Epithelial cell of prostate (primary cell): ENCODE results near the gene MINDY4.

Experiments used
- DNase-seq: peaks from one replicate; pipeline ENCODE4 v3.0.0-alpha.2; 2011; ENCODE audit warnings: low read depth, low spot score
- H3K27ac ChIP-seq: fragments of 450-650 bp; 2 replicates; pipeline ENCODE4 v1.5.1; 2017; ENCODE audit warnings: mild to moderate bottlenecking

The MINDY4 gene

DNA sequence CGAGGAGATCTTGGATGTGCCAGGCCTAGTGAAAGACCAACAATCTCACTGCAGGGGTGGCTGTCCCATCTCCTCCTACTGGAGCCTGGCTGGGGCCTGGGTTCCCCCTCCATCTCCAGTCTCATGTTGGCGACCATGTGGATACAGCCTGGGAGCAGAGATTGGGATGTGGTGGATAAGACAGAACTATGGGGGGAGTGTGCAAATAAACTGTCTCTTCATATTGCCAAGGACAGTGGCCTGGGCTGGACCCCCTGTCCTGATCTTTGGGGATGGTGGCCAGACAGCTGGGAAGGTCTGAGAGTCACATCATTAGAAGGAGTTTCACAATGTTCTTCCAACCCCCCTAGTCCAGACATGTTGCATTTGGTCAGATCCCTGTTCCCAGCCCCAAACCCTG is 5.8 kb upstream of the MINDY4 start:
- H3K27ac ChIP-seq: no peak overlapping the region
- DNase-seq: no peak

DNA sequence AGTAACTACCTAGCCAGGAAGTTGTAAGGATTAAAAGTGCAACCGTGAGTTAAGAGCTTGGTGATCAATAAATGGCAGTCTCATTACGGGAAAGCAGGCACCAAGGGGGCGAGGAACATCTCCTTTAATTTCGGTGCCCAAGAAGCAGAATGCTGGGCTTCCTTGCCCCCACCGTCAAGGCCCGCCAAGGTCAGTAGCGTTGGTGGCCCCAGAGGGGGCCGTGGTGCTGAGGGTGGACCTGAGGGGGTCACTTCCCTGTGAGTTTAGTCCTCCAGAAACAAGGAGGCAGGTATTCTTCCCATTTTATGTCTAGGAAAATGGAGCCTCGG is 408 bp upstream of the MINDY4 start:
- DNase-seq: no peak
- peak overlapping the region; percentile 46 for H3K27ac ChIP-seq

DNA sequence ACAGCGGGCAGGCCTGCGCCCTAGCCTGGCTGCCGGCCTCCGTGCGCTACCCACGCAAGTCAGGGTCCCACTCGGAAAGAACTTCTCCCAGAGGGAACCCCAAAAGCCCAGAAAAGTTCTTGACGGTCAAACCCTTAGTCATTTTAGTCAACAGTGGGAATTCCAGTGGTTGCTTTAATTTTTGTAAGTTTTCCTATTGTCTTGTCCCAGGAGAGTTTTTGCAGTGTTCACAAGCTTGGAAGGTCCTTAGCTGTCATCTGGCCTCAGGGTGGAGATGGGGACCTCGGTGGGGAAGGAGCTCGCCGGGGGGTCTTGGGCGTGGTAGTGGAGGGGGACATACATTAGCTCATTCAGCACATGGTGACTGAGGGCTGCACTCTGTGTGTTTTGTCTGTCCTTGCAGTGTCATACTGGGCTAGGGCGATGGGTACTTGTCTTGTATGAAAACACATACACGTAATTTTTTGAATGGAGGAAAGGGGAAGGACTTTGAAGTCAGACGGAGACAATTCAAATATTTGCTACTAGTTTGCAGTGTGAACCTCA is 736 bp downstream of the MINDY4 start:
- peak overlapping the region; percentile 46 for H3K27ac ChIP-seq
- DNase-seq: no peak

DNA sequence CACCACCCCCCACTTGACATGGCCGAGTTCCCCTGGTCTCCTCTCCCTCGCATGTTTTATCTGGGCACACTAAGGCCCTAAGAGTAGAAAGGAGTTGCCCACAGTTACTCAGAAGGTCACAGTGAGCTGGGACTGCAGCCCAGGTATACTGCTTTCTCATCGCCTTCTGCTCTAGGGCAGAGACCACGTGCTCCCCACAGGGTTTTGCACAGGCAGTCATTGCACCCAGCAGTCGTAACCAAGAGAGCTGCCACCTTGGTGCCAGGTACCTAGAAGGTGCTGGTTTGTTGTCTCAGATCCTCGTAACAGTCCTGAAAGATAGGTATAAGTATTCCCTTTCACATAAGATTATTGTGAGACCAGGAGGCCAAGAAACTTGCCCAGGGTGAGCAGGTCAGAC is 1.8 kb downstream of the MINDY4 start:
- H3K27ac ChIP-seq: no peak overlapping the region

DNA sequence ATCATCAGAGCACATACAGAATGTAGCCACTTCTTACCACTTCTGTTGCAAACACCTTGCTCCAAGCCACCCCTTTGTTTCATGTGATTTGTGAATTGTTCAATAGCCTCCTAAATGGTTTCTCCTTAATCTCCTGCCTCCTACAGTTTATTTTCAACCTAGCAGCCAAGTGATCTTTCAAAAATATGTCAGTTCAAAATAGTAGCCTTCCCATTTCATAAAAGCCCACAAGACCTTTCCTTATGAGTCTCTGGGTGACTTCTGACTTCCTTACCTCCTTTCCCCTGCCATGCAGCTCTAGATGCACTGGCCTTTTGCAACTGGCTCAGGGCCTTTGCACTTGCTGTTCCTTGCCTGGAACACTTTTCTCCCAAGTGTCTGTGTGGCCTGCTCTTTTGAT is 4.8 kb downstream of the MINDY4 start:
- H3K27ac ChIP-seq: no peak overlapping the region
- DNase-seq: no peak

More for the DNA sequence above, 1.8 kb downstream of the MINDY4 start:
- DNase-seq: no peak

DNA sequence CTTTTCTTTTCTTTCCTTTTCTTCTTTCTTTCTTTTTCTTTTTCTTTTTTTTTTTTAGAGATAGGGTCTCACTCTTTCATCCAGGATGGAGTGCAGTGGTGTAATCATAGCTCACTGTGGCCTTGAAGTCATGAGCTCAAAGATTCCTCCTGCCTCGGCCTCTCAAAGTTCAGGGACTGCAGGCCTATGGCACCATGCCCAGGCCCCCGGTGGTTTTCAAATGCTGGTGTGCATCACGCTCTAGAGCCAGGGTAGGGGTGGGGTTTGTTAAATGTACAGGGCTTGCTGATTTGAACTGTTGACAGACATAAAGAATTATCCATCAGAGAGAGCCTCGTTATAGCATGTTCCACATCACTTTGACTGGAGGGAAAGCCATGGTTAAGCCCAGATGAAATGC is 5.8 kb downstream of the MINDY4 start:
- no peak for DNase-seq
- H3K27ac ChIP-seq: no peak overlapping the region

DNA sequence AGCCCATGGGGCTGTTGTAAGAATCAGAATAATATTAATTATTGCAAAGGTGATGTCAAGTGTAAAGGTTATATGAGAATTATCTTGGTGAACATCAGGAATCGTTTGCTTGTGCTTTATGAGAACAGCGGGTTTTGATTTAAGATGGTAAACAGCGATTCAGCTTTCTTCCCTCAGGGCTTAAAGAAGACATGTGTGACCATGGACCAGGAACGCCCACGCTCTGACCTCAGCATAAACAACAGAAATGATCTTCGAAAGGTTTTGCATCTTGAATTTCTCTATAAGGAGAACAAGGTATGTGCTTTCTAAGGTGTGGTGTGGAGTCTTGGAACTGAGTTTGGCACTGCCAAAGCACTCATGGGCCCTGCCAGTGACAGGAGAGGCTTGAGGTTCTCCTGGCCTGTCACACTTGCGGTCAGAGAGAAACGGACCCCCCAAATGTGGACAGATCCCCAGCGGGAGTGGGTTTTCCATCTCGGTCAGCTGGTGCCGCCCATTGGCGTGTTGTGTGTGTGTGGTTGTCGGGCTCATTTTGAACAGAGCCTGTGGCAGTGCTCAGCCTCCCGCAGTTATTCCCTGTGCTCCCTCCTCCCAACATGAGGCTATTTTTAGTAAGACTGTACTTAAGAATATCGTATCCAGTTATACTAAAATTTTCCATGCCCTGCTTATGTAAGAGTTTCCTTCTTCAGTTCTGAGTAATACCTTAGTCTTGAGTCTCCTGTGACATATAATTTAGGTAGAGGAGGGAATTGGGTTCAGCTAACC is 7.2 kb downstream of the MINDY4 start:
- DNase-seq: no peak
- no peak overlapping the region for H3K27ac ChIP-seq

DNA sequence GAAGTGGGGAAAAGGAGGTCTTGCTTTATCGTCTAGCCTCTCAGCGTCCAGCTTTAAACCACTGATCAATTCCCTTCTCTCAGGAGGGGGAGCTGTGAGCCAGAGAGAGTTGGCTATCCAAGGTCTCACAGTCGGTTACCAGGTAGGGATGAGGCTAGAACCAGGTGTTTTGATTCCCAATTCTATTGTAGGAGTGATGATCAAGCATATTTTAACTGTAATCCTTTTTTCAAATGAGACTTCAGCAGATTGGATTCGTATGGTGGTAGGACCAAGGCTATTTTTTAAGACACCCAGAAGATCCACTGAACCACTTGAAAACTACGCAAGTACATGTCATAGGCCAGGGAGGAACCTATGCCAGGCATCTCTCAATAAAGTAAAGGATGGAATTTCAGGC is 8.4 kb downstream of the MINDY4 start:
- no peak overlapping the region for H3K27ac ChIP-seq
- DNase-seq: no peak

DNA sequence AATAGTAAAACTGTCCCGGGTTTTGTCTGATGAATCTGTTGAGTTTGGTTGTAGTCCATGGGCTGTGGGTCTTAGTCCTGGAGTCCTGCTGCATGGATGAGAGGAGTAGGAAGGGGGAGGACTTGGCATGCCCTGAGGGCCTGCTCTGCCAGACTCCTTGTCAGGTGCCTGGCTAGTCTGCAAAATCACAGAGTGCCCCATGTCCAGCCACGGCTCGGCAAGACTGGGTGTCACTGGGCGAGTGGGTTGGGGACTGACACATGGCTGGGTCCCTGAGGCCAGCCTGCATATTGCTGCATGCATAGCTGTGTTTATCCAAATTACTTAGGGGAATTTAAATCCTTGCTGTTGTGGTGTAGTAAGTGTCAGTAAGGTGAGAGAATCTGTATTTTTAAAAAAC is 9.7 kb downstream of the MINDY4 start:
- no peak for DNase-seq
- no peak overlapping the region for H3K27ac ChIP-seq

DNA sequence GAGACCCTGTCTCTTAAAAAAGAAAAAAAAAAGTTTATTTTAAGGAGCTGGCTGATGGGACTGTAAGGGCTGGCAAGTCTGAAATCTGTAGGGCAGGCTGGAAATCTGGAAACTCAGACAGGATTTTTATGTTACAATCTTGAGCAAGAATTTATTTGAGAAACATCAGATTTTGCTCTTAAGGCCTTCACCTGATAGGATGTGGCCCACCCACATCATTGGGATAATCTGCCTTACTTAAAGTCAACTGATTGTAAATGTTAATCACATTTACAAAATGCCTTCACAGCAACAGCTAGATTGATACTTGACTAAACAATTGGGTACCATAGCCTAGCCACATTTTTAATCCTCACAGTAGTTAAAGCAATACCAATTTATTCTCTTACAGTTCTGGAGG is 11.5 kb downstream of the MINDY4 start:
- DNase-seq: no peak
- no peak overlapping the region for H3K27ac ChIP-seq

DNA sequence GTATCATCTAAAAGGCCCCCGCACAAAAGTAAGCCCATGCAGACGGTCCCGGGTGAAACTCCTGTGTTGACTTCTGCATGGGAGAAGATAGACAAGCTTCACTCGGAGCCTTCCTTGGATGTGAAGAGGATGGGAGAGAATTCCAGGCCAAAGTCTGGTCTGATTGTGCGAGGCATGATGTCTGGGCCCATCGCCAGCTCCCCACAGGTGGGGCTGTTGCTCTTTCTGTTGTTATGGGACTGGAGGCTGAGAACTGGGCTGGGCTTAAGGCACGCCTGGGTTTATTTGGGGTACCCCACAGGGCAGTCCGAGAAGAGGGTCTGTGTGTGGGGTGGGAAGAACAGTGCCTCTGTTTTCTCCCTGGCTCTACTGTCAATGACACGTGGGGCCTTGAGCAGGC is 14.6 kb downstream of the MINDY4 start:
- no peak overlapping the region for H3K27ac ChIP-seq
- no peak for DNase-seq

DNA sequence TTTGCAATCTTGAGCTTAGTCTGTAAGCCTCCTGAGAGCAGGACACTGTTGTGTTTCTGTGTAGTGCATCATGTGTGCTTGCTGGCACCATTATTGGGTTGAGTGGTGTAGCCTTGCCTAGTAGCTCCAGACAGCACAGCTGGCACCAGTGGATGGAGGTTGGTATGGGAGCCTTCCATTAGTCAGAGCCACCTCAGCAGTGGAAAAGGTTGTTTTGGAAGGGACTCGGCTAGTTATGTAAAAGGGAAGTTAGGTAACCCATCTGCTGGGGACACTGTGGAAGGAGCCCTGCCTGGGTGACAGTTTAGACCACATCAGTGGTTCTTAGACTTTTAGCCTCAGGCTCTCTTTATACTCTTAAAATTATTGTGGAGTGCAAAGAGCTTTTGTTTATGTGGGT is 16.3 kb downstream of the MINDY4 start:
- no peak overlapping the region for H3K27ac ChIP-seq
- DNase-seq: no peak

DNA sequence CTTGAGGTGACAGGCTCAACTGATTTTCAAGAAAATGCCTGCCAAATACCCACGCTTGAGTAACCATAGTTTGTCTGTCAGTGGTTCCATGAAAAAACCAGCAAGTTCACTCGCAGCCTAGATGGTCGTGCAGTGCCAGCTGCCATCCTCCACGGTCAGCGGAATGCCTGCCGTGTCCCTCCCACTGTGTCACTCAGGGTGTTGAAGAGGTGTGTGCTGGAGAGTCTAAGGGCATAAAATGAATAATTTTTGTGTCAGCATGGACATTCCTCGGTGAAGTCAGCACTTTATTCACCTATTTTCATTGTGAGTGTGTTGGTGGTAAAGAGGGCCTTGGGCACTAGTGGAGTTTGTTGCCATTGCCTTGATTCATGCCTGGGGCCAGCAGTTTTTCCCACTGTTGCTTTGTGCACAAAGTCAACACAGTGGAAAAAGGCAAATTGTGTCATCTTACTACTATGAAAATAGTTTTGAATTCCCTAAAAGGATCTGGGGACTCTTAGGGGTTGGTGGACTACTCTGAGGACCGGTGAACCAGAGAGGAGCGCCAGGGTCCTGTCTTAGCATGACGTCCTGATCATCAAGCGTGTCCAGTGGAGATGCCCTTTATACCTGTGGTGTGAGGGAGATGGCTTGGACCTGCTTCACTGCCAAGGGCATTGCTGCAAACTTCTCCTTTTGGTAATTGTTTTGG is 17.6 kb downstream of the MINDY4 start:
- peak overlapping the region; percentile 69 for H3K27ac ChIP-seq

DNA sequence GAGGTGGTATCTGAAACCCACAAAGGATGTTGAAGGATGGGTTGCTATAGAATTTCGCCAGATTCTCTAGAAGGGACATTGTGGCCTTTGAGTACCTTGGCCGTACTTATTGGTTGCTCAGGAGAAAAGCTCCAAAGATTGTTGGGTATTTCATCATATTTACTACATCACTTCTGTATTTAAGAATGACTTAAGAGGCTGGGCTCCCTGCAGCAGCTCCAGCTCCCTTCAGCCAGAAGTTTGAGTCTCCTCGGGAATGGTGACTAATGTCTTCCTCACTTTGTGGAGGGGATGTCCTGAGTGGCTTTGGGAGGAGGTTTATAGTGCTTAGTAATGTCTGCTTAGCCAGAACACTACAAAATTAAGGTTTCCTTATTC is 18.1 kb downstream of the MINDY4 start:
- peak overlapping the region; percentile 69 for H3K27ac ChIP-seq
- DNase-seq: peak; percentile 20

More for the DNA sequence above, 17.6 kb downstream of the MINDY4 start:
- no peak for DNase-seq

DNA sequence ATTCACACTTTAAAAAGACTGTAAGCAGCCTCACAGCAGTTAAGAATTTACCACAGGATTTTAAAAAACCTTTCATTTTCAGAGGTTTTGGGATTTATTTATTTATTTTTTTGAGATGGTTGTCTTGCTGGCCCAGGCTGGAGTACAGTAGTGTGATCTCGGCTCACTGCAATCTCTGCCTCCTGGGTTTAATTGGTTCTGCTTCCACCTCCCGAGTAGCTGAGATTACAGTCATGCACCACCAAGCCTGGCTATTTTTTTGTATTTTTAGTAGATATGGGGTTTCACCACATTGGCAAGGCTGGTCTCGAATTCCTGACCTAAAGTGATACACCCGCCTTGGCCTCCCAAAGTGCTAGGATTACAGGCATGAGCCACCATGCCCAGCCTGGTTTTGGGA is 19.1 kb downstream of the MINDY4 start:
- no peak for DNase-seq
- no peak overlapping the region for H3K27ac ChIP-seq

DNA sequence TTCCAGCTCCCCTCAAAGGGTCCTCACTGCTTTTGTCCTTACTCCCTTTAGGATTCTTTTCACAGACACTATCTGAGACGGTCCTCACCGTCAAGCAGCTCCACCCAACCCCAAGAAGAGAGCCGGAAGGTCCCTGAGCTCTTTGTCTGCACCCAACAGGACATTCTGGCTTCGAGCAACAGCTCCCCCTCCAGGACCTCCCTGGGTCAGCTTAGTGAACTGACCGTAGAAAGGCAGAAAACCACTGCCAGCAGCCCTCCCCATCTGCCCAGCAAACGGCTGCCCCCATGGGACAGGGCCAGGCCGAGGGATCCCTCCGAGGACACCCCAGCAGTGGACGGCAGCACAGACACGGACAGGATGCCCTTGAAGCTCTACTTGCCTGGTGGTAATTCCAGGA is 19.9 kb downstream of the MINDY4 start:
- DNase-seq: no peak
- no peak overlapping the region for H3K27ac ChIP-seq

DNA sequence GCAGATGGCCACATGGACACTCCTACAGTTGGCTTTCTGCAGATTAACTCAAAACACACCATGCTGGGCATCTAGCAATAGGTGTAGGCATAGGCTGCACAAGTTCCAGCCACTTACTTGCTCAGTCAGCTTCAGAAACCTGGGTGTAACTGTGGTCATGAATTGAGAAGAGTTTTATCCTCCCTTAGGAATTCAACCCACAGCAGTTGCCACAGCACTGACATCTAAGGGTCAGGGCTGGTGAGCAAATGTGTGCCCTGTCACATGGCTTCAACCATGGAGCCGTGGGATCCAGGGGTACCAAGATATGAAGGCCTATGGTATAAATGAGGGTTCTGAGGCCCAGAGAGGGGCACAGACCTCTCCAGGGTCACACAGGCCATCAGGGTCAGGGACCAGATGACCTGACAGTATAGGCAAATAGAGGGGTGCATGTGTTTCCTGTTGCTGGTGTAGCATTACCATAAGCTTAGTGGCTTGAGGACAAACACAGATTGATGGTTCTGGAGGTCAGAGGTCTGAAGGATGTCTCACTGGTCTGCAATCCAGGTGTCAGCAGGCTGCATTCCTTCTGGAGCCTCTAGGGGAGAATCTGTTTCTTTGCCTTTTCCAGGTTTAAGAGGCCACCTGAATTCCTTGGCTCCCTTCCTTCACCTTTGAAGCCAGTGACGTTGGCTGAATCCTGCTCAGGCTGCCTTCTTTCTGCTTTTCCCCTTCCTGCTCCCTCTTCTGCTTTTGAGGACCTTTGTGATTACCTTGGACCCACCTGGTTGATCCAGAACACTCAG is 24.1 kb downstream of the MINDY4 start:
- DNase-seq: no peak
- H3K27ac ChIP-seq: peak overlapping the region; percentile 56

DNA sequence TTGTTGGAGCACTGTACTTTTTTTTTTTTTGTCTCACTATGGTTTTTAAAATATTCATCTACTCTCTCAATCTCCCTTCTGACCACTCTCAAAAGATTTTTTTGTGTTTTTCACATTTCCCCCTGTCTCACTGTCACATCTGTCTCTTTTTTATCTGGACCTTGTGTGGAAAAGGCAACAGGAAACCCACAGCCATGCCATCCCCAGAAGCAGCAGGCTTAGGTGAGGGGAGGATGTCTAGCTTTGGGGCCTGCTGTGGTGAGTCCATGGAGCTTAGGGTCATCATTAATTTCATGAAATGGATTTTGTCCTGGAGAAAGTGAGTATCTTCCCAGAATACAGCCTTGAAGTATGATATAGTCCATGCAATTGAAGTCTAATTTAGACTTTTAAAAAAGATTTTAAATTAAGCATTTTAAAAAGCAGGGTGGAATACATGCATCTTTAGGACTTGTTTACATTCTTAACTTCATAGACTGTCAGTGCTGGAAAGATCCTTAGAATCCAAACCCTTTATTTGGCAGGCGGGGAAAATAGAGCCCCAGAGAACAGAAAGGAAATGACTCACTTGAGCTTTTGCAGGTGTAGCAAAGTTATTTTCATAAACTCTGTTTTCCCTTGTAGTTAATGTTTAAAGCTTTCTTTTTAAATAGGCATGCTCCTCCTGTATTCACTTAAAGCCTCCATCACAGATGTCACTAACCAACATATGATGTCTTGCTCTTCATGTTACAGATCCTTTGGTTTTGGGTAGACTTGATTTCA is 25.1 kb downstream of the MINDY4 start:
- no peak for DNase-seq
- H3K27ac ChIP-seq: peak overlapping the region; percentile 56

DNA sequence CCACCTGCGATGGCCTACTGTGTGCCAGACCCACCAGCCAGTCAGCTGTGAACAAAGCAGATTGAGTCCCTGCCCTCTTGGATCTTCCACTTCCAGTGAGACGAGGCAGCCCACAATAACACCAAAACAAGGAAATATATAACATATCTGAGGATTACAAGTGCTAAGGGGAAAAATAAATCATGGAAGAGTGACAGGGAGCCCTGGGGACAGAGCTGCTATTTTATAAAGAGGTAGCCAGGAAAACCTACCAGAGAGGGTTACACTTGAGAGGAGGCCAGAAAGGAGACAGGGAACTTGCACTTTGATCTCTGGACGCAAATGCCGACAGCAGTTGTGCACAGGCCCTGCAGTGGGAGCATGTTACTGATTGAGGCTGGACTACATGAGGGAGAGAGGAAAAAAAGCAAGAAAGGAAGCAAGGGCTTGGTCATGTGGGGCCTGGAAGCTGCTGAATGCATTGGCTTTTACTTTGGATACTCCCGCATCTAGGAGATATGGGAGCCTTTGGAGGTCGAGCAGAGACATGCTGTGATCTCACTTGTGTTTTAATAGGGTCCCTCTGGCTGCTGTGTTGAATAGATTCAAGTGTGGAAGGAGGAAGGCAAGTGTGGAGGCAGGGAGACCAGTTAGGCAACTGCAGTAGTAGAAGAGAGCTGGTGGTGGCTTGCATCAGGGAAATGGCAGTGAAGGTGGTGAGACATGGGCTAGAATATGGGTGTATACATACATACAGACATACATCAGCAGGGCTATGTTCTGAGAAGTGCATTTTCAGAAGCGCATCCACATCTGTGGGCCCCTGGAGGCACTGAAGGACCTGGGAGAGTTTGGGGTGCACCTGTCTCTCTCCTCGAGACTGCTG is 26.2 kb downstream of the MINDY4 start:
- DNase-seq: no peak
- no peak overlapping the region for H3K27ac ChIP-seq
